GM13976 (cell line): ENCODE data around the gene TNNC2.

Experiments
- DNase-seq: peaks from one replicate; pipeline ENCODE4 v3.0.0; 2012; ENCODE audit warnings: low spot score
- in situ Hi-C: fragments of 300-500 bp; cut with MboI; formaldehyde crosslinking; loops from one replicate; pipeline ENCODE4 v1.12.0; 2022; ENCODE audit warnings: low sequenced_read_pairs, mixed read lengths, inconsistent platforms; ENCODE audit not compliant: unreplicated experiment
- TF ChIP-seq, protein P1 (sequence below): IDR thresholded peaks from 2 replicates; pipeline ENCODE4 v1.5.1; 2012; ENCODE audit warnings: borderline replicate concordance, mild to moderate bottlenecking; ENCODE audit not compliant: insufficient read depth; ENCODE audit errors: extremely low read depth, missing control alignments, control extremely low read depth

Gene TNNC2

GRCh38 chr20:45857114-45857881 is 30.2 kb upstream of the TNNC2 start, which contains the start of the genes ACOT8 and ZSWIM3:
ACOT8 (minus strand) TSS chr20:45857392; CDS start chr20:45857315, 77 bp downstream.
ZSWIM3 (plus strand) TSS chr20:45857614; CDS start chr20:45857826, 212 bp downstream.
- DNase-seq, result peak; percentile 100
- TF ChIP-seq, protein P1, sequence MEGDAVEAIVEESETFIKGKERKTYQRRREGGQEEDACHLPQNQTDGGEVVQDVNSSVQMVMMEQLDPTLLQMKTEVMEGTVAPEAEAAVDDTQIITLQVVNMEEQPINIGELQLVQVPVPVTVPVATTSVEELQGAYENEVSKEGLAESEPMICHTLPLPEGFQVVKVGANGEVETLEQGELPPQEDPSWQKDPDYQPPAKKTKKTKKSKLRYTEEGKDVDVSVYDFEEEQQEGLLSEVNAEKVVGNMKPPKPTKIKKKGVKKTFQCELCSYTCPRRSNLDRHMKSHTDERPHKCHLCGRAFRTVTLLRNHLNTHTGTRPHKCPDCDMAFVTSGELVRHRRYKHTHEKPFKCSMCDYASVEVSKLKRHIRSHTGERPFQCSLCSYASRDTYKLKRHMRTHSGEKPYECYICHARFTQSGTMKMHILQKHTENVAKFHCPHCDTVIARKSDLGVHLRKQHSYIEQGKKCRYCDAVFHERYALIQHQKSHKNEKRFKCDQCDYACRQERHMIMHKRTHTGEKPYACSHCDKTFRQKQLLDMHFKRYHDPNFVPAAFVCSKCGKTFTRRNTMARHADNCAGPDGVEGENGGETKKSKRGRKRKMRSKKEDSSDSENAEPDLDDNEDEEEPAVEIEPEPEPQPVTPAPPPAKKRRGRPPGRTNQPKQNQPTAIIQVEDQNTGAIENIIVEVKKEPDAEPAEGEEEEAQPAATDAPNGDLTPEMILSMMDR, result no peak
- in situ Hi-C loops, result no loop called here

GRCh38 chr20:45853484-45853883 is 26.4 kb upstream of the TNNC2 start:
- in situ Hi-C loops, result no loop called here
- no peak for DNase-seq
- TF ChIP-seq, protein P1, result no peak

- TF ChIP-seq, protein P1, result no peak
- no peak for DNase-seq
- in situ Hi-C loops, result no loop called here
These were observed 25.2 kb upstream of the TNNC2 start for GRCh38 chr20:45852326-45852725.

- no peak for DNase-seq
- TF ChIP-seq, protein P1, result no peak
- in situ Hi-C loops, result no loop called here
These were observed 24.4 kb upstream of the TNNC2 start for GRCh38 chr20:45851501-45851900.

DNA sequence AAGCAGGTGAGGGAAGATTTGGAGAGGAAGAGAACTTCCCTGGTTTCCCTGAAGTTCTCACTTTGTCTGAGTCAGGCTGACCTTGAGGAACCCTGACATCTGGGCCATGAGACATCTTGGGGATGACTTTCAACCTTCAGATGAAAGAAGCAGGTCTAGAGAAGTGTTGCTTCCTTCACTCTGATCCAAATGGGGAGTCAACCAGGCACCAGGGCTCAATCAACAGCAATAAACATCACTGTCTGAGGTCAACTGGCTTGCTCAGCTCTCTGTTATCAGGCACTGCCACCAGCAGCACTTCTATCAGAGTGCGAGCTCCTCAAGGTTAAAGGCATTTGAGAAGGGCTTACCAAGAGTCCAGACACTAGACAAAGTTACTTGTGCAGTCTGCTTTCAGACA is 23.8 kb upstream of the TNNC2 start:
- in situ Hi-C loops, result no loop called here
- DNase-seq, result no peak
- TF ChIP-seq, protein P1, result no peak

GRCh38 chr20:45850238-45850637 is 23.1 kb upstream of the TNNC2 start:
- DNase-seq, result no peak
- in situ Hi-C loops, result no loop called here
- TF ChIP-seq, protein P1, result no peak
